Fibroblast of lung (primary cell): ENCODE measurements around the gene PRKCA. TPM values are rescaled to one million over a fixed set of nuclear protein-coding genes. Genes with fewer than 3 reads are reported as not detected.

Source experiments
- DNase-seq, 2 donors: peaks; one replicate each; pipeline versions ENCODE4 v3.0.0 to v3.0.0-alpha.2; 2010; ENCODE audit warnings: low read depth in 2 of 2
- H2AFZ ChIP-seq: 2 replicates; pipeline ENCODE4 v1.5.1; 2012; ENCODE audit warnings: low read length, control low read depth, inconsistent platforms
- H3K27ac ChIP-seq: 2 replicates; pipeline ENCODE4 v1.5.1; 2011; ENCODE audit warnings: low read length, control low read depth; ENCODE audit not compliant: insufficient read depth
- H3K27me3 ChIP-seq: 2 replicates; pipeline ENCODE4 v1.5.1; 2011; ENCODE audit warnings: mild to moderate bottlenecking, low read length; ENCODE audit not compliant: control insufficient read depth, insufficient read depth
- H3K36me3 ChIP-seq: 2 replicates; pipeline ENCODE4 v1.5.1; 2011; ENCODE audit warnings: low read length; ENCODE audit not compliant: control insufficient read depth, insufficient read depth
- H3K4me1 ChIP-seq: 2 replicates; pipeline ENCODE4 v1.5.1; 2011; ENCODE audit warnings: low read length; ENCODE audit not compliant: control insufficient read depth, insufficient read depth; ENCODE audit errors: extremely low read depth
- H3K4me2 ChIP-seq: 2 replicates; pipeline ENCODE4 v1.5.1; 2011; ENCODE audit warnings: low read length, control low read depth; ENCODE audit not compliant: insufficient read depth; ENCODE audit errors: extremely low read depth
- H3K4me3 ChIP-seq, 4 experiments: fragments of 200-600 bp in 1 of 4; sonication (generic) in 1 of 4; replicated peaks in 1 of 4; 2 replicates each; pipeline ENCODE4 v1.5.1; 2011 to 2016; ENCODE audit warnings: low read length in 4 of 4, low read depth in 3 of 4, mild to moderate bottlenecking in 3 of 4, control low read depth in 2 of 4, inconsistent platforms in 1 of 4, mixed read lengths in 1 of 4; ENCODE audit not compliant: insufficient read depth in 1 of 4; ENCODE audit errors: control extremely low read depth in 1 of 4
- H3K79me2 ChIP-seq: 2 replicates; pipeline ENCODE4 v1.5.1; 2012; ENCODE audit warnings: mild to moderate bottlenecking, low read length, inconsistent platforms; ENCODE audit not compliant: control insufficient read depth, insufficient read depth
- H3K9ac ChIP-seq: 2 replicates; pipeline ENCODE4 v1.5.1; 2011; ENCODE audit warnings: mild to moderate bottlenecking, low read length, control low read depth; ENCODE audit not compliant: insufficient read depth
- H3K9me3 ChIP-seq: 2 replicates; pipeline ENCODE4 v1.5.1; 2012; ENCODE audit warnings: low read depth, low read length; ENCODE audit not compliant: control insufficient read depth, insufficient read depth
- H4K20me1 ChIP-seq: 2 replicates; pipeline ENCODE4 v1.5.1; 2011; ENCODE audit warnings: low read length; ENCODE audit not compliant: control insufficient read depth, insufficient read depth; ENCODE audit errors: extremely low read depth
- CTCF ChIP-seq, 2 donors: IDR thresholded peaks in 1 of 2; conservative IDR thresholded peaks in 1 of 2; 1 replicate in 1 of 2; 2 replicates in 1 of 2; pipeline ENCODE4 v1.5.1; 2011 to 2012; ENCODE audit warnings: low read length in 2 of 2, control low read depth in 1 of 2, inconsistent platforms in 1 of 2, low read depth in 1 of 2, mild to moderate bottlenecking in 1 of 2
- EZH2 ChIP-seq: IDR thresholded peaks from 2 replicates; pipeline ENCODE4 v1.5.1; 2012; ENCODE audit warnings: low read length, control low read depth, mild to moderate bottlenecking; ENCODE audit errors: missing control alignments
- polyA plus RNA-seq, 2 donors: library from polyadenylated mRNA; depleted of rRNA in 1 of 2; stranded (reverse) in 1 of 2; unstranded in 1 of 2; fragments of >200 nt; gene quantifications; 2 replicates each; pipeline ENCODE4 v1.2.1, GENCODE V29; 2011 to 2012; ENCODE audit warnings: missing spikeins in 1 of 2
- total RNA-seq: library from RNA; depleted of rRNA; stranded (reverse); fragments of >200 nt; gene quantifications from 2 replicates; pipeline ENCODE4 v1.2.1, GENCODE V29; 2014

PRKCA gene
- total and polyA plus RNA-seq, 2 donors (not counting 1 experiment from before 2014, with no cell fraction given): 34.0 to 74.2 TPM

- no peak overlapping the region for H3K4me3 ChIP-seq
- no peaks in the 10 kb centered on the region for H4K20me1 ChIP-seq
- H3K79me2 ChIP-seq: no peaks in the 10 kb centered on the region
- H3K4me1 ChIP-seq: peaks cover 4% of the 10 kb centered on the region
- peaks cover 4% of the 10 kb centered on the region for H3K36me3 ChIP-seq
- no peak overlapping the region for H2AFZ ChIP-seq
- H3K9ac ChIP-seq: no peak overlapping the region
- TF ChIP-seq EZH2: no peak
- TF ChIP-seq CTCF (conservative IDR thresholded peaks at IDR 0.05 in 1 of 2, IDR thresholded peaks at IDR 0.05 in 1 of 2; ENCODE audit: low read depth in 1 of 2, low read length in 2 of 2): no peak
- DNase-seq: peak in 1 of 2 donors; percentile 14
- H3K27me3 ChIP-seq: no peaks in the 10 kb centered on the region
- no peak overlapping the region for H3K4me2 ChIP-seq
- H3K27ac ChIP-seq: no peak overlapping the region
- H3K9me3 ChIP-seq: no peaks in the 10 kb centered on the region
These were observed 379.9 kb downstream of the PRKCA start for GRCh38 chr17:66682283-66682682.

- H3K36me3 ChIP-seq: peaks cover 8% of the 10 kb centered on the region
- DNase-seq: peak in 1 of 2 donors; percentile 37
These were observed 381.8 kb downstream of the PRKCA start for GRCh38 chr17:66684261-66684660.

GRCh38 chr17:66684731-66685130 is 382.3 kb downstream of the PRKCA start:
- Histone ChIP-seq H3K9ac (no peak overlapping the region), H3K79me2 (no peaks in the 10 kb centered on the region), H3K9me3 (no peaks in the 10 kb centered on the region), H2AFZ (no peak overlapping the region), H3K4me2 (no peak overlapping the region), H3K27ac (no peak overlapping the region), H3K27me3 (no peaks in the 10 kb centered on the region), H3K4me3 (no peak overlapping the region), H3K4me1 (peaks cover 4% of the 10 kb centered on the region), H3K36me3 (peaks cover 8% of the 10 kb centered on the region), H4K20me1 (no peaks in the 10 kb centered on the region)
- TF ChIP-seq EZH2: no peak
- TF ChIP-seq CTCF (conservative IDR thresholded peaks at IDR 0.05 in 1 of 2, IDR thresholded peaks at IDR 0.05 in 1 of 2; ENCODE audit: low read depth in 1 of 2, low read length in 2 of 2): no peak
- no peak for DNase-seq

More at GRCh38 chr17:66684261-66684660, 381.8 kb downstream of the PRKCA start:
- Histone ChIP-seq H2AFZ (no peak overlapping the region), H3K4me2 (no peak overlapping the region), H3K4me1 (peaks cover 4% of the 10 kb centered on the region), H3K79me2 (no peaks in the 10 kb centered on the region), H3K27me3 (no peaks in the 10 kb centered on the region), H4K20me1 (no peaks in the 10 kb centered on the region), H3K9me3 (no peaks in the 10 kb centered on the region), H3K9ac (no peak overlapping the region), H3K4me3 (no peak overlapping the region), H3K27ac (no peak overlapping the region)
- no peak for TF ChIP-seq CTCF (conservative IDR thresholded peaks at IDR 0.05 in 1 of 2, IDR thresholded peaks at IDR 0.05 in 1 of 2; ENCODE audit: low read depth in 1 of 2, low read length in 2 of 2)
- TF ChIP-seq EZH2: no peak
